Amygdala (tissue), 56 donors: ENCODE measurements around the gene SBNO2.
"Not testable (repeated sequence)": the region's sequence is repeated elsewhere in the genome, so short reads cannot be mapped to it uniquely, and the experiment has no call there.

Experiments used
- DNase-seq, 56 donors: peaks; one replicate each; lab custom pipeline; 2025; lab: John Stamatoyannopoulos, UW

Gene SBNO2

DNA sequence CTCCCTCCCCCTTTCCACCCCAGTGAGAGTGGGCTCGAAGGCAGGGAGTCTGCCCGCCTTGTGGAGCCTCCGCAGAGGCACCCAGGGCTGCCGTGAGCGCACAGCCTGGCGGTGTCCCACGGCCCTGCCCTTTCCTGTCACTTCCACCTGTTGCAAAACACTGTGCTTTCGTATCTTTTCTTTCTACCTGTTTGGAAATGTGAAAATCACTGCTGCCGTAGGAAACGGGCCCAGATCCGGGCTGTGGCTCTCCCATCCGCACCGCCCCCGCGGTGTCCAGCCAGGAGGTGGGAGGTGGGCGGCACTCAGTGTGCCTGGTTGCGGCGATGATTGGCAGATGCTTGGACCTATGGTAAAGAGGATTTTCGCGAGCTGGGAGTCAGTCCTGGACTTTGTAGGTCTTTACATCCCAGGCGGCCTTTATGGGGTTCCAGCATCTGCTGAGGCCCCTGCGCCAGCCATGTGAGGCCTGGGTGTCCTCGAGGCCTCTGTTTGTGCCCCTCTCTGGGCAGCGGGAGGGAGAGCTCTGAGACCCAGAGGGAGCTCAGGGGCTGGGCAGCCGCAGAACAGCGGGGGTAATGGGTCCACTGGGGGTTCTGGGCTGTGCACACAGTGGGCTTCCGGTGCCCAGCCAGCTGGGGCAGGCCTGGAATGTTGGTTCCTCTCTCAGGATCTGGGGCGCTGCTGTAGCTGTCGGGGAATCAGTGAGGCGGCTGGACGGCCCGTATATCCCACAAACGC, 37.6 kb upstream of the SBNO2 start:
- DNase-seq: peak in 5 of 56 donors; percentile 18 to 40 (median 30)

DNA sequence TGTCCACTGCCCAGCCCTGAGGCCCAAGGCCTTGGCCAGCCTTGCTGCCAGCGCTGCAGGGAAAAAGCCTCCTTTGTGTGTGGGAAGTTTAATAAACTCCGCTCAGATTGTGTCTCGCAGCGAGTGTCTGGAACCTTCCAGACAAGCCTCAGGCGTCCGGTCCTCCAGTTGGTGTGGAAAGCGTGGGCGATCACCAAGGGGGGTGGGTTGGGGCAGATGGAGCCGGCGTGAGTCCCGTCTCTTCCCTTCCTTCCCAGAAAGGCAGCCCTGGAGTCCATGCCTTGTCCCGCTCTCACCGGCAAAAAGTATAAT, 36.1 kb upstream of the SBNO2 start:
- DNase-seq: peak in 44 of 56 donors; percentile 10 to 83 (median 58)

DNA sequence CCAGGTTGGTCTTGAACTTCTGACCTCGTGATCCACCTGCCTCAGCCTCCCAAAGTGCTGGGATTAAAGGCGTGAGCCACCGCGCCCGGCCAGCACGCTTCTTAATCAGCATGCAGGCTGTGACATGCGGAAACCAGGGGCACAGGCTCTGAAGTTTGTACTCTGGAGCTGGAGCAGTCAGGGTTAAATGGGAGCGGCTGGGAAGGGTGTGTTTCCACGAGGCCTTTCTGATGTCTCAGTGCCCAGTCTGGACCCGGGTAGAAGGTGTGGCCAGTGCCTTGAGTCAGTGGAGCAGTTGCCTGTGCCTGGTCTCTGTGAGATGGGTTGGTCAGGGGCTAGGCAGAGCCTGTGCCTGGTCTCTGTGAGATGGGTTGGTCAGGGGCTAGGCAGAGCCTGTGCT, 34.8 kb upstream of the SBNO2 start:
- DNase-seq: not testable (repeated sequence)

DNA sequence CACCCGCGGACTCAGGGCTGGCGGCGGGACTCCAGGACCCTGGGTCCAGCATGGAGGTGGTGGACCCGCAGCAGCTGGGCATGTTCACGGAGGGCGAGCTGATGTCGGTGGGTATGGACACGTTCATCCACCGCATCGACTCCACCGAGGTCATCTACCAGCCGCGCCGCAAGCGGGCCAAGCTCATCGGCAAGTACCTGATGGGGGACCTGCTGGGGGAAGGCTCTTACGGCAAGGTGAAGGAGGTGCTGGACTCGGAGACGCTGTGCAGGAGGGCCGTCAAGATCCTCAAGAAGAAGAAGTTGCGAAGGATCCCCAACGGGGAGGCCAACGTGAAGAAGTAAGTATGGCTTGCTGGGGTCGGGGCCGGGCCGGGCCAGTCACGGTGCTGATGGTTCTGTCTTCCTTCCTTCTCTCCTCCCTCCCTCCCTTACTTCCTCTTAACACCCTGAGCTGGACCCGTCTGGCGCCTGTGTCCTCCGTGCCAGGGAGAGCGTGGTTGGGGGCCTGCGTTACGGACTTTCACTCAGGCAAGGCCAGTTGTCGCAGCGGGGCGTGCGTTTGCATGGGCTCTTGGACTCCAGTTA, 32.9 kb upstream of the SBNO2 start:
- DNase-seq: peak in 5 of 56 donors; percentile 9 to 59 (median 20)

DNA sequence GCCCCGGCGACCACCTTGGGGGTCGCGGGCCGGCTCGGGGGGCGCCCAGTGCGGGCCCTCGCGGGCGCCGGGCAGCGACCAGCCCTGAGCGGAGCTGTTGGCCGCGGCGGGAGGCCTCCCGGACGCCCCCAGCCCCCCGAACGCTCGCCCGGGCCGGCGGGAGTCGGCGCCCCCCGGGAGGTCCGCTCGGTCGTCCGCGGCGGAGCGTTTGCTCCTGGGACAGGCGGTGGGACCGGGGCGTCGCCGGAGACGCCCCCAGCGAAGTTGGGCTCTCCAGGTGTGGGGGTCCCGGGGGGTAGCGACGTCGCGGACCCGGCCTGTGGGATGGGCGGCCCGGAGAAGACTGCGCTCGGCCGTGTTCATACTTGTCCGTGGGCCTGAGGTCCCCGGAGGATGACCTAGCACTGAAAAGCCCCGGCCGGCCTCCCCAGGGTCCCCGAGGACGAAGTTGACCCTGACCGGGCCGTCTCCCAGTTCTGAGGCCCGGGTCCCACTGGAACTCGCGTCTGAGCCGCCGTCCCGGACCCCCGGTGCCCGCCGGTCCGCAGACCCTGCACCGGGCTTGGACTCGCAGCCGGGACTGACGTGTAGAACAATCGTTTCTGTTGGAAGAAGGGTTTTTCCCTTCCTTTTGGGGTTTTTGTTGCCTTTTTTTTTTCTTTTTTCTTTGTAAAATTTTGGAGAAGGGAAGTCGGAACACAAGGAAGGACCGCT, 32.2 kb upstream of the SBNO2 start:
- no peak for DNase-seq

DNA sequence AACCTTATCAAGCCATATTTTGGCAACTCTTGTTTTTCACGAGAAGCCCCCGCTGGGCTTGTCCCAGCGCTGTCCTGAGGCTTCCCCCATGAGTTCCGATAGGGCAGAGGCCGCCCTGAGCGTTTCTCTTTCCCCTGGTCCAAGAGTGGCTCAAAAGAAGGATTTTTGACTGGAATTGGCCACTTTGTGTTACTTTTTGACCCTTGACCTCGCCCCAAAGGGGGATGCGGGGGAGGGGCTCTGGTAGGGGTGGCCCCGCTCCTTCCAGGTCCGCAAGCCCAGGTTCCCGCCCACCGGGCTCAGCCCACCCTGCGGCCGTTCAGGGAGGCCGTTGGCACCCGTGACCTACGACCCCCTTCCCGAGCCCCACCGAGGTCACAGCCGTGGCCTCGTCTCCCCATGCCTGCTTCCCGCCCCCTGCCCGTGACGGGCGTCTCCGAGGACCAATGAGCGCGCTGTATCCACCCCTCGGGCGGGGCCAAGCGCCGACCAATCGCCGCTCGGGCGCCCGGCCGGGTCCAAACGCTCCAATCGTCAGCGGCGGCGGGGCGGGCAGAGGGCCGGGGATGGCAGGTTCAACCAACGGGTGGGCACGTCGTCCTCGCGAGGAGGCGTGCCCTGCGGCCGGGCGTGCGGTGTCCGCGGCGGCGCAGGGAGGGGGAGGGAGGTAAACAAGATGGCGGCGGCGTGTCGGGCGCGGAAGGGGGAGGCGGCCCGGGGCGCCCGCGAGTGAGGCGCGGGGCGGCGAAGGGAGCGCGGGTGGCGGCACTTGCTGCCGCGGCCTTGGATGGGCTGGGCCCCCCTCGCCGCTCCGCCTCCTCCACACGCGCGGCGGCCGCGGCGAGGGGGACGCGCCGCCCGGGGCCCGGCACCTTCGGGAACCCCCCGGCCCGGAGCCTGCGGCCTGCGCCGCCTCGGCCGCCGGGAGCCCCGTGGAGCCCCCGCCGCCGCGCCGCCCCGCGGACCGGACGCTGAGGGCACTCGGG, 31.3 kb upstream of the SBNO2 start, which contains the start of gene STK11:
Gene STK11, plus strand, starts transcription at position 665 of the 986 bp plus-strand sequence. CDS start 1,136 bp downstream, outside the sequence.
- DNase-seq: peak; percentile 70 to 99 (median 97)

DNA sequence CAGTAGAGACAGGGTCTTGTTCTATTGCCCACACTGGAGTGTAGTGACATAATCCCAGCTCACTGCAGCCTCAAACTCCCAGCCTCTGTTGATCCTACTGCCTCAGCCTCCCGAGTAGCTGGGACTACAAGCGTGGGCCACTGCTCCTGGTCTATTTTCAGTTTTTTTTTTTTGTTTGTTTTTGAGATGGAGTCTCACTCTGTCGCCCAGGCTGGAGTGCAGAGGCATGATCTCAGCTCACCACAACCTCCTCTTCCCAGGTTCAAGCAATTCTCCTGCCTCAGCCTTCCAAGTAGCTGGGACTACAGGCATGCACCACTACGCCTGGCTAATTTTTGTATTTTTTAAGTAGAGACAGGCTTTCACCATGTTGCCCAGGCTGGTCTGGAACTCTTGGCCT, 26.5 kb upstream of the SBNO2 start:
- not testable (repeated sequence) for DNase-seq

DNA sequence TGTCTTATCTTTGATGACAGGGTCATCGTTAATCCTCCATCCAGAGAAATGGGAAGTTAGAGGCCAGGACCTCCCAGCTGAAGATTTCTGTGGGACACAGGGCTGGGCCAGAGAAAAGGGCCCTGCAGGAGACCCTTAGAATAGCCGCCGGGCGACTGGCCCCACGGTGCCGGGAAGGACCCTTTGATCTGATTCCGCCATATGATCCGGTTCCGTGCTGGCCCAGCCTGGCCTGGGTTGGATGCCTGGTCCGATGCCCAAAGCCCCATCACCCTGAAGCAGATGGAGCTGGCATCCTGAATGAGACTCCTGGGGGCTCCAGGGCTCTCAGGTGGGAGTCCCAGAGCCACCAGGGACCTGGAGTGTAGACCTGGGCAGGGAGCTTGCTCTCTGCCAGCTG, 25.5 kb upstream of the SBNO2 start:
- no peak for DNase-seq

DNA sequence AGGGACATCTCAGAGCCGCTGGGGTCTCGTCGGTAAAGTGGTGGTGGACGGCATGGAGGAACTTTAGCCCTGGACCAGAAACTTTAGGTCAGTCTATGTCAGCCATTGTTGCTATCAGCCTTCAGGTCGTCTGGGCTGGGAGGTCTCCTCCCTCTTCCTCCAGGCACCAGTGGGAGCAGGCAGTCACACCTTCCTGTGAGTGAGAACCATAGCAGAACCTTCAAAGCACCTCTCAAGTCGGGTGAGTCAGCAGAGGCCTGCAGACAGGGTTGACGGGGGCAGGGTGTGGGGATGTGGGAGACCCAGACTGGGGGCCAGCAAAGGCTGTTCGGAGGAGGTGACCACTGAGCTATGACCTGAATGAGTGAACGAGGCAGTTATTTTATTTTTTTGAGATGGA, 15.4 kb upstream of the SBNO2 start:
- no peak for DNase-seq

DNA sequence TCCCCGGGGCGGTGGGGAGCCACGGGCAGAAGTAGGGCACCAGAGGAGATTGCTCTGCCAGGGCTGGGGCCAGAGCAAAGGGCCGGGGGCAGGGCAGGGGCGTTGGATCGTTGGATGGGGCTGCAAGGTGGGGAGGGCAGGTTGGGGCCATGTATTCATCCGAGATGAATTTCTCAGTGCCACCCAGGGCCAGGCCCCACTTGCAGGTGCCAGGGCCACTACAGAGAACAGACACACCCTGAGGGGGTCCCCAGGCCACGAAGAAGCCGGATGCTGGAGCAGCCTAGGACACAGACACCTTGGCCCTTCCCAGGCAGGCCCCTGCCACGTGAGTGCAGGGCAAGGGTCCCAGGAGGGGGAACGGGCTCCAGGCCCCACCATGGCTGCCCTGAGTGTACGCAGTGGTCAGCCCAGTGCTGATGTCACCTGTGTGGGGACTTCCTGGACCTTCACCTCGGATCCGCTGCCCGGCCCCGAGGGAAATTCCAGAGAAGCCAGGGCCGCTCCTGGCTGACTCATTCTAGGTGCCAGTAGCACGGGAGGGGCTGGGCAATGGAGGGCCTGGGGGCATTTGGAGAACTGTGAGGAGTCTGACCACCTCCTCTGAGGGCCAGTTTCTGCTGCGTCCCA, 9.6 kb upstream of the SBNO2 start:
- no peak for DNase-seq

DNA sequence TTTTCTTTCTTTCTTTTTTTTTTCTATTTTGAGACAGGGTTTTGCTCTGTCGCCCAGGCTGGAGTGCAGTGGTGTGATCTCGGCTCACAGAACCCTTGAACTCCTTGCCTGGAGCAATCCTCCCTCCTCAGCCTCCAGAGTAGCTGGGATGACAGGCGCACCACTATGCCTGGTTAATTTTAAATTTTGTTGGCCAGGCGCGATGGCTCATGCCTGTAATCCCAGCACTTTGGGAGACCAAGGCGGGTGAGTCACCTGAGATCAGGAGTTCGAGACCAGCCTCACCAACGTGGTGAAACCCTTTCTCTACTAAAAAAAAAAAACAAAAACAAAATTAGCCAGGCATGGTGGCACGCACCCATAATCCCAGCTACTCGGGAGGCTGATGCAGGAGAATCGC, 8.7 kb upstream of the SBNO2 start:
- no peak for DNase-seq

DNA sequence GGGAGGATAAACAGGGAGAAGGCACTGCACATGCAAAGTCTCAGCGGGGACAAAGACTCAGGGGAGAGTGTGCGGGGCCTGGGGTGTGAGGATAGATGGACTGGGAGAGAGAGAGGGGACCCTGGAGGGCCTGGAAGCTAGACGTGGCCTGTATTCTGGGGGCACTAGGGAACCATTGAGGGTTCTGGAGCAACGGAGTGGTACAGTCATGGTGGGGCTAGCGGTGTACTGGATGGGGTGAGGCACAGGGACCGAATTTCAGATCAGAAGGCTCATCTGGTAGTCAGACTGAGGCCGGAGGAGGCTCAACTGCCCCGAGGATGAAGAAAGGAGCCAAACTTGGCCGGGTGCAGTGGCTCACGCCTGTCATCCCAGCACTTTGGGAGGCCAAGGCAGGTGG, 8.0 kb upstream of the SBNO2 start:
- DNase-seq: no peak

DNA sequence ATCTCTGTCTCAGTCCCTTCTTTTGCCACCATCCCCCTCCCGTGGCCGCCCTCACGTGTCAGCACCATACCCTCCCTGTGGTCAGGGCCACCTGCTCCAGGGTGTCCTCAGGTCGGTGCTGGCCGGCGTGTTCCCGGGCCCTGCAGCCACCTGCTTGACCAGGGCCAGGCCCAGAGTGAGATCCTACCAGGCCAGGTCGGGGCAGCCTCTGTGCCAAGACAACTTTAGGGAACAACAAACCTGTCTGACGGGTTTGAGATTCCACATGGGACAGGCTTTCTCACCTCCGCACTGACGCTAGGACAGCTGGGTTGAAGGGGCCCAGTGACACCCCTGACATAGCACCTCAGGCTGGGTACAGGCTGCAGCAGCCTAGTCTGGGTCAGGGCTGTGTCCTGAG, 7.5 kb upstream of the SBNO2 start:
- no peak for DNase-seq

DNA sequence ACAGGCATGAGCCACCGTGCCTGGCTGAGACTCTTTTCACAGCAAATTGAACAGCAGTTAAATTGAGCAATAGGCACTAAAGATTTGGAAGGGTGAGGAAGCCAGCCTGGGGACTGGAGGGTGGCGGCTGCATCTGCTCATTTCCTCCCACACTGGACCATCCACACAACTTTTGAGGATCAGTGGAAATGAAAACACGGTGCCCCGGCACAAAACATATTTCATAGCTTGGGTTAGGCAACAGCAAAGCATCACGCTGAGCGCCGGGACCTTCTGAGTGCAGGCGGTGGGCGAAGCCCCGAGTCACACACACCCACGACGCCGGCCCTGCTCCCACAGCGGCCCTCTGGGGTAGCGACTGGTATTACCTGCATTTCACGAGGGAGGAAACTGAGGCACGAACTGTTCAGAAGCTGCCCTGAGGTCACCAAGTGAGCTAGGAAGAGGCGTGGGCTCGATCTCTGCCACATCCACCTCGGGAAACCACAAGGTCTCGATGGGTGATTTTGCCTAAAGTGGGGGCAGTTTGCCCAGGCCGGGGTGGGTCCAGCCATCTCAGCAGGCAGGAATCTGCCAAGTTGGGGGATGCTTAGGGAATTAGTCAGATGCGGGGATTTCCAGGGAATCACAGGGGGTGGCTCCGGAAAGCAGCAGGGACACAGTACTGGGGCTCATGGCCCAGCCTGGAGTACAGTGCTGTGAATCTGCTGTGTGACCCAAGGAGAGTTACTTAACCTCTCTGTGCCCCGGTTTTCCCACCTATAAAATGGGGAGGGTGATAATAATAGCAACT, 3.5 kb upstream of the SBNO2 start:
- peak in 1 of 56 donors; percentile 12 for DNase-seq

DNA sequence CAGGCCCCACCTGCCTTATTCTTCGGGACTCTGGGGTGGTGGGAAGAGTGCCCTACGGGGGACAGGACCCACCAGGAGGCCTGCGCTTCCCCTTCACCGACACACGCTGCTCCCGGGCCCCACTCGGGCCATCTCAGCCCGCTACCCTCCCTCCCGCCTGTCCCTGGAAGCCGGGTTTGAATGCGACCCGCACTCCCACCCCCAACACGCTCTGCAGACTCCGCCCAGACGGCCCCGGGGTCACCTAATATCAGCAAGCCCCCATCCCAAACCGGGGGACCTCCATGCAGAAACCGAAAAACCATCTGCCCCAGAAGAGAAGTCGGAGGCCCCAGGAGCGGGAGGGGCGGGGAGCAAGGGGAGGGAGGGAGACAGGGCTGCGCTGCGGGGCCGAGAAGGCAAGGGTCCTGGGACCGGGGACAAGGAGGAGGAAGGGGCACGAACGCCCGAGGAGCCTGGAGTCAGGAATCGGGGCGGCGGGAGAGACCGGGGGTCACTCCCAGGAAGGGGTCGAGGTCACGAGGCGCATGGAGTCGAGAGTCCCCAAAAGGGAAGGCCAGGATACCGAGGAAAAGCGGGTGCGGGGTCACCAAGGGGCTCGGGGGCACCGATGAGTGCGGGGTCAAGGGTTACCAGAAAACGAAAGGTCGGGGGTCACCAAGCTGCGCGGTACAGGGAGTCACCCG, 766 bp downstream of the SBNO2 start:
- peak in 1 of 56 donors; percentile 46 for DNase-seq

DNA sequence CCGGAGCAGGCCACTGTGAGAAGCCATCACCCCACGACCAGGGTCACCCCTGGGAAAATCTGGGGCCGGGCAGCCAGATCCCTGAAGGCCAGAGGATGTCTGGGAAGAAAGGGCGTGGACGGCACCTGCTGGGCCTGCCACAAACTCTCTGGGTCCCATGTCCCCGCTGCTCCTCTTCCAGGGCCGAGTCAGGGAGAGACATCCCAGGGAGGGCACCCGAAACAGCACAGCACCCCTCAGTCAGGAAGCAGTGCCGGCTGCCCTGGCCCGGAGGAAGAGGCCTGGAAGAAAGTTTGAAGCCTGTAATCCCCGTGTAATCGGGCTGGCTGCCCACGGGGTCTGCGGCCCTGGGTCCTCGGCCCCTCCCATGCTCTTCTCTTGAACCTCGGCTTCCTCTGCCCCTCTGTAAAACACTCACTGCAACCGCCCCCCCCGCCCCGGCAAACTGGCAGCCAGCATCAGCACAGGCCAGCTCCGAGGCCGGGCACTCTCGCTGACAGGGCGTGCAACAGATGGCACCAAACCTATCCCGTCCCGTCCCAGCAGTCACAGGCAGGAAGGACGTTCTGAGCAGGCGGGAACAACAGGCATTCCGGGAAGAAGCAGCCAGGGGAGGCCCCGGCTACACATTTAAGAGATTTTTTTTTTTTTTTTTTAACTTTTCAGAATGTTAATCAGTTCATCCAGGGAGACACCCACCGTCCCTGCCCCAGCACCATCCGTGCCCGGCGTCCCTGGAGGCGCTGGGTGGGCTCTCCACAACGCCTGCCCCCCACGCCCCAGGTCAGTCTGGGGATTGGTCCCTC, 1.5 kb downstream of the SBNO2 start:
- peak in 21 of 56 donors; percentile 4 to 58 (median 28) for DNase-seq

DNA sequence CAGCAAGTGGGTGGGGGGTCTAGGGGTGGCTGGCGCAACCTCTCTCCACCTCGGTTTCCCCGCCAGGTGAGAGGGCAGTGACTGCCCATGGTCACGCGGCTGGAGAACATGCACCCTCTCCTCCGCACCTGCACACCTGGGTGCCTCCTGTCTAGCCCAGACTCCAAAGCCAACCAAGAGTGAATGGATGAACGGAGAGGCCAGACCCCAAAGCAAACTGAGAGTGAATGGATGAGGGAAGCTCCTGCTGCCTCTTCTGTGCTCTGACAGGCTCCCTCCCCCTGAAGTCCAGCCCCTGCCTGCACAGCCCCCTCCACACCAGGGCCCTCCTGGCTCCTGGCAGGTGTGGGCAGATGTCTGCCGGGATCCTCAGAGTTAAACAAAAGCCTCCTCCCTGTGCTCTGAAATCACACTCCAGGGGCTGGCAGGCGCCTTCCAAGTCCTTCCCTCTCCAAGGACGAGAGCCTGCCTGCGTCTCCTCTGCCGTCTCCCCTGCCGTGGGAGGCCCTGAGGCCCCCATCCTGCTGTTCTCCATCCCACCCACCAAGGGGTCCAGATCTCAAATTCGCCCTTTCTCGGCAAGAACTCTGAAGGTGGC, 2.2 kb downstream of the SBNO2 start:
- peak in 3 of 56 donors; percentile 31 to 41 (median 37) for DNase-seq
